Measurements from ENCODE around the gene NKX1-1.
"Not testable (repeated sequence)": the region's sequence is repeated elsewhere in the genome, so short reads cannot be mapped to it uniquely, and the experiment has no call there.

Gene NKX1-1

GRCh38 chr4:1403591-1404572 is 2.4 kb downstream of the NKX1-1 start:
- DNase-seq: no peak

GRCh38 chr4:1403177-1403583 is 3.1 kb downstream of the NKX1-1 start:
- DNase-seq: no peak

GRCh38 chr4:1402516-1403091 is 3.6 kb downstream of the NKX1-1 start:
- DNase-seq: no peak

- no peak for DNase-seq
Measured at GRCh38 chr4:1402021-1402515, 4.2 kb downstream of the NKX1-1 start.

- no peak for DNase-seq
Measured at GRCh38 chr4:1401409-1402020, 4.7 kb downstream of the NKX1-1 start.

GRCh38 chr4:1400831-1401408 is 5.3 kb downstream of the NKX1-1 start:
- no peak for DNase-seq

GRCh38 chr4:1400191-1400805 is 5.9 kb downstream of the NKX1-1 start:
- no peak for DNase-seq

- DNase-seq: no peak
Measured at GRCh38 chr4:1399508-1400190, 6.6 kb downstream of the NKX1-1 start.

- DNase-seq: no peak
Measured at GRCh38 chr4:1398681-1399507, 7.3 kb downstream of the NKX1-1 start.

GRCh38 chr4:1396806-1397455 is 9.3 kb downstream of the NKX1-1 start:
- no peak for DNase-seq

- no peak for DNase-seq
Measured at GRCh38 chr4:1395941-1396805, 10.1 kb downstream of the NKX1-1 start.

- not testable (repeated sequence) for DNase-seq
Measured at GRCh38 chr4:1395389-1395820, 10.8 kb downstream of the NKX1-1 start.

- not testable (repeated sequence) for DNase-seq
Measured at GRCh38 chr4:1394554-1395388, 11.5 kb downstream of the NKX1-1 start.

- no peak for DNase-seq
Measured at GRCh38 chr4:1393866-1394265, 12.4 kb downstream of the NKX1-1 start.

- DNase-seq: not testable (repeated sequence)
Measured at GRCh38 chr4:1393363-1393762, 12.9 kb downstream of the NKX1-1 start.

- DNase-seq: no peak
Measured at GRCh38 chr4:1385373-1386340, 20.6 kb downstream of the NKX1-1 start.

- DNase-seq: no peak
Measured at GRCh38 chr4:1384675-1385372, 21.4 kb downstream of the NKX1-1 start.

Data from SHP77 (cell line).